KMS-11 (cell line): Measurements from ENCODE around the gene LAPTM5.

ENCODE experiments used
- H2AFZ ChIP-seq: fragments of 200-600 bp; sonication (generic); 2 replicates; pipeline ENCODE4 v1.6.1; 2016; ENCODE audit warnings: antibody characterized with exemption, mixed run types, low read depth
- H3K27ac ChIP-seq: fragments of 200-600 bp; sonication (generic); 2 replicates; pipeline ENCODE4 v1.6.1; 2016; ENCODE audit warnings: mild to moderate bottlenecking, mixed run types
- H3K27me3 ChIP-seq: fragments of 200-600 bp; sonication (generic); 2 replicates; pipeline ENCODE4 v1.6.1; 2017; ENCODE audit warnings: mild to moderate bottlenecking, low read depth, mixed run types, moderate library complexity; ENCODE audit not compliant: insufficient read depth
- H3K36me3 ChIP-seq: fragments of 200-600 bp; sonication (generic); 2 replicates; pipeline ENCODE4 v1.6.1; 2017; ENCODE audit warnings: mild to moderate bottlenecking, mixed run types; ENCODE audit not compliant: insufficient read depth
- H3K4me1 ChIP-seq: fragments of 200-600 bp; sonication (generic); 2 replicates; pipeline ENCODE4 v1.6.1; 2016; ENCODE audit warnings: mild to moderate bottlenecking, low read depth, mixed run types; ENCODE audit not compliant: poor library complexity, severe bottlenecking
- H3K4me2 ChIP-seq: fragments of 200-600 bp; sonication (generic); 2 replicates; pipeline ENCODE4 v1.7.0; 2016; ENCODE audit warnings: mild to moderate bottlenecking, mixed run types
- H3K4me3 ChIP-seq: fragments of 200-600 bp; sonication (generic); IDR thresholded peaks from 2 replicates; pipeline ENCODE4 v1.6.1; 2017; ENCODE audit warnings: low read depth, low read length, mixed read lengths; ENCODE audit not compliant: insufficient read depth
- H3K79me2 ChIP-seq: fragments of 200-600 bp; sonication (generic); 2 replicates; pipeline ENCODE4 v1.6.1; 2016; ENCODE audit warnings: low read depth, mixed run types; ENCODE audit not compliant: insufficient read depth
- H3K9ac ChIP-seq: fragments of 200-600 bp; sonication (generic); 2 replicates; pipeline ENCODE4 v1.6.1; 2016; ENCODE audit warnings: mild to moderate bottlenecking, mixed run types
- H4K20me1 ChIP-seq: fragments of 200-600 bp; sonication (generic); 2 replicates; pipeline ENCODE4 v1.6.1; 2016; ENCODE audit warnings: mild to moderate bottlenecking, mixed run types; ENCODE audit not compliant: insufficient read depth
- CTCF ChIP-seq: fragments of 200-600 bp; sonication (generic); conservative IDR thresholded peaks from 2 replicates; pipeline ENCODE4 v1.6.1; 2017; ENCODE audit warnings: low read depth, mild to moderate bottlenecking, antibody characterized with exemption, low read length, moderate library complexity, mixed read lengths

The LAPTM5 gene

GRCh38 chr1:30714025-30714424, 43.5 kb downstream of the LAPTM5 start:
- Histone ChIP-seq H3K79me2 (no peaks in the 10 kb centered on the region), H3K36me3 (no peaks in the 10 kb centered on the region), H3K4me3 (no peak overlapping the region), H2AFZ (no peak overlapping the region), H3K27me3 (peaks cover 28% of the 10 kb centered on the region; the same call in 1 of the 2 replicates), H3K4me2 (no peak overlapping the region), H3K27ac (no peak overlapping the region), H4K20me1 (no peaks in the 10 kb centered on the region), H3K4me1 (no peaks in the 10 kb centered on the region), H3K9ac (no peak overlapping the region)
- no peak for TF ChIP-seq CTCF

GRCh38 chr1:30713311-30713710, 44.3 kb downstream of the LAPTM5 start:
- Histone ChIP-seq H3K27me3 (peaks cover 33% of the 10 kb centered on the region; the same call in 1 of the 2 replicates), H3K27ac (no peak overlapping the region), H3K4me3 (no peak overlapping the region), H4K20me1 (no peaks in the 10 kb centered on the region), H3K79me2 (no peaks in the 10 kb centered on the region), H3K9ac (no peak overlapping the region), H3K4me2 (no peak overlapping the region), H3K4me1 (no peaks in the 10 kb centered on the region), H3K36me3 (no peaks in the 10 kb centered on the region), H2AFZ (no peak overlapping the region)
- TF ChIP-seq CTCF, result no peak

GRCh38 chr1:30712583-30712982, 45.0 kb downstream of the LAPTM5 start:
- no peaks in the 10 kb centered on the region for H4K20me1 ChIP-seq
- H2AFZ ChIP-seq, result no peak overlapping the region
- no peak overlapping the region for H3K4me3 ChIP-seq
- H3K4me2 ChIP-seq, result no peak overlapping the region
- H3K4me1 ChIP-seq, result no peaks in the 10 kb centered on the region
- no peaks in the 10 kb centered on the region for H3K79me2 ChIP-seq
- H3K27me3 ChIP-seq, result peaks cover 33% of the 10 kb centered on the region; the same call in 1 of the 2 replicates
- H3K9ac ChIP-seq, result no peak overlapping the region
- no peak overlapping the region for H3K27ac ChIP-seq
- H3K36me3 ChIP-seq, result no peaks in the 10 kb centered on the region
- TF ChIP-seq CTCF, result no peak

- no peak for TF ChIP-seq CTCF
These were observed 47.2 kb downstream of the LAPTM5 start for GRCh38 chr1:30710407-30710806.

More at GRCh38 chr1:30710407-30710806, 47.2 kb downstream of the LAPTM5 start:
- Histone ChIP-seq H3K9ac (no peak overlapping the region), H3K79me2 (no peaks in the 10 kb centered on the region), H4K20me1 (no peaks in the 10 kb centered on the region), H2AFZ (no peak overlapping the region), H3K4me2 (no peak overlapping the region), H3K36me3 (no peaks in the 10 kb centered on the region), H3K4me3 (no peak overlapping the region), H3K27me3 (peaks cover 42% of the 10 kb centered on the region; the same call in 1 of the 2 replicates), H3K4me1 (no peaks in the 10 kb centered on the region), H3K27ac (no peak overlapping the region)
